H1 (cell line): Measurements from ENCODE around the gene JMJD1C. TPM values are rescaled to one million over a fixed set of nuclear protein-coding genes. Genes with fewer than 3 reads are reported as not detected.

Source experiments
- CTCF ChIA-PET: fragments of 300-600 bp; sonication (Branson Sonifier 250); formaldehyde crosslinking; loops from one replicate; lab custom pipeline; 2021; ENCODE audit not compliant: partially characterized antibody; lab: Charles Lee
- POLR2A ChIA-PET: fragments of 300-600 bp; sonication (Branson Sonifier 250); formaldehyde crosslinking; loops from one replicate; lab custom pipeline; 2021; ENCODE audit warnings: inconsistent platforms; ENCODE audit not compliant: partially characterized antibody; lab: Charles Lee
- DNase-seq, 2 experiments: peaks; one replicate each; pipeline versions ENCODE4 v3.0.0 to v3.0.0-alpha.2; 2010 to 2022; ENCODE audit warnings: low spot score in 2 of 2, low read depth in 1 of 2, mixed read lengths in 1 of 2
- FAIRE-seq: peaks from 2 replicates; lab custom pipeline; 2011; peaks lifted over from hg19 to GRCh38; lab: Jason Lieb, UNC
- H2AFZ ChIP-seq: 2 replicates; pipeline ENCODE4 v1.8.1; 2012; ENCODE audit warnings: low read length, inconsistent platforms
- H2AK5ac ChIP-seq: 2 replicates; pipeline ENCODE4 v1.6.1; 2013; ENCODE audit warnings: low read depth, low read length
- H2BK120ac ChIP-seq: replicated peaks from 2 replicates; pipeline ENCODE3; 2013; ENCODE audit warnings: low read depth, low read length, inconsistent platforms
- H2BK12ac ChIP-seq: 2 replicates; pipeline ENCODE4 v1.6.1; 2013; ENCODE audit warnings: low read depth, low read length
- H2BK15ac ChIP-seq: 2 replicates; pipeline ENCODE4 v1.6.1; 2013; ENCODE audit warnings: low read length
- H2BK20ac ChIP-seq: 2 replicates; pipeline ENCODE4 v1.6.1; 2013; ENCODE audit warnings: low read length
- H2BK5ac ChIP-seq: 2 replicates; pipeline ENCODE4 v1.6.1; 2013; ENCODE audit warnings: low read depth, low read length
- H3K14ac ChIP-seq: 2 replicates; pipeline ENCODE4 v1.6.1; 2013; ENCODE audit warnings: inconsistent platforms; ENCODE audit not compliant: insufficient read length
- H3K18ac ChIP-seq: 2 replicates; pipeline ENCODE4 v1.6.1; 2013; ENCODE audit warnings: low read length; ENCODE audit errors: extremely low read depth
- H3K23ac ChIP-seq: 2 replicates; pipeline ENCODE4 v1.6.1; 2013; ENCODE audit warnings: inconsistent platforms; ENCODE audit not compliant: insufficient read length
- H3K23me2 ChIP-seq: 2 replicates; pipeline ENCODE4 v1.6.1; 2013; ENCODE audit warnings: low read depth, low read length
- H3K27ac ChIP-seq: 2 replicates; pipeline ENCODE4 v1.6.1; 2011; ENCODE audit warnings: low read depth, low read length, inconsistent platforms
- H3K27me3 ChIP-seq, 4 experiments: replicated peaks in 1 of 4; 1 replicate in 1 of 4; 2 replicates in 3 of 4; pipeline versions ENCODE4 v1.6.1 to v1.8.1; 2011 to 2013; ENCODE audit warnings: low read length in 3 of 4, mild to moderate bottlenecking in 3 of 4, inconsistent platforms in 2 of 4, mixed read lengths in 2 of 4, moderate library complexity in 1 of 4; ENCODE audit not compliant: control insufficient read depth in 3 of 4, insufficient read depth in 3 of 4; ENCODE audit errors: extremely low read depth in 1 of 4
- H3K36me3 ChIP-seq, 4 experiments: 2 replicates each; pipeline versions ENCODE4 v1.6.1 to v1.8.1; 2011 to 2013; ENCODE audit warnings: mild to moderate bottlenecking in 4 of 4, low read length in 3 of 4, moderate library complexity in 2 of 4, control low read depth in 1 of 4, inconsistent platforms in 1 of 4; ENCODE audit not compliant: insufficient read depth in 4 of 4, control insufficient read depth in 2 of 4
- H3K4ac ChIP-seq: replicated peaks from 2 replicates; pipeline ENCODE3; 2013; ENCODE audit warnings: low read length, low read depth, mixed read lengths, inconsistent platforms; ENCODE audit not compliant: insufficient read length
- H3K4me1 ChIP-seq, 4 experiments: replicated peaks in 1 of 4; 1 replicate in 1 of 4; 2 replicates in 3 of 4; pipeline versions ENCODE4 v1.6.1 to v1.8.1; 2011 to 2013; ENCODE audit warnings: low read length in 3 of 4, inconsistent platforms in 2 of 4, mixed read lengths in 1 of 4; ENCODE audit not compliant: insufficient read depth in 4 of 4, control insufficient read depth in 3 of 4
- H3K4me2 ChIP-seq, 2 experiments: 2 replicates each; pipeline versions ENCODE4 v1.6.1 to v1.8.1; 2011 to 2013; ENCODE audit warnings: low read depth in 2 of 2, low read length in 2 of 2, control low read depth in 1 of 2, inconsistent platforms in 1 of 2, mild to moderate bottlenecking in 1 of 2; ENCODE audit not compliant: insufficient read depth in 1 of 2
- H3K4me3 ChIP-seq, 4 experiments: fragments of 200-600, 300-600 bp in 1 of 4; sonication (generic), shearing (Covaris generic), sonication (Bioruptor Twin) in 1 of 4; 2 replicates each; pipeline versions ENCODE4 v1.5.1 to v1.8.1; 2011 to 2016; ENCODE audit warnings: low read length in 4 of 4, low read depth in 3 of 4, control low read depth in 2 of 4, inconsistent platforms in 2 of 4, mild to moderate bottlenecking in 2 of 4, mixed read lengths in 1 of 4, moderate library complexity in 1 of 4; ENCODE audit not compliant: insufficient read depth in 2 of 4; ENCODE audit errors: extremely low read depth in 1 of 4
- H3K56ac ChIP-seq: replicated peaks from 2 replicates; pipeline ENCODE3; 2013; ENCODE audit warnings: low read depth, mild to moderate bottlenecking, mixed read lengths, low read length, inconsistent platforms; ENCODE audit not compliant: insufficient read length
- H3K79me1 ChIP-seq: 2 replicates; pipeline ENCODE4 v1.6.1; 2013; ENCODE audit warnings: low read depth, low read length, control low read depth
- H3K79me2 ChIP-seq, 2 experiments: 2 replicates each; pipeline versions ENCODE4 v1.6.1 to v1.8.1; 2012 to 2013; ENCODE audit warnings: low read length in 2 of 2, mild to moderate bottlenecking in 2 of 2, inconsistent platforms in 1 of 2; ENCODE audit not compliant: insufficient read depth in 2 of 2, control insufficient read depth in 1 of 2
- H3K9ac ChIP-seq, 4 experiments: replicated peaks in 1 of 4; 1 replicate in 1 of 4; 2 replicates in 3 of 4; pipeline versions ENCODE4 v1.6.1 to v1.8.1; 2011 to 2013; ENCODE audit warnings: low read depth in 3 of 4, low read length in 3 of 4, control low read depth in 2 of 4, mild to moderate bottlenecking in 2 of 4, moderate library complexity in 2 of 4, inconsistent platforms in 1 of 4; ENCODE audit errors: extremely low read depth in 1 of 4
- H3K9me3 ChIP-seq, 2 experiments: 2 replicates each; pipeline versions ENCODE4 v1.6.1 to v1.8.1; 2012 to 2013; ENCODE audit warnings: mild to moderate bottlenecking in 2 of 2, moderate library complexity in 2 of 2, control low read depth in 1 of 2, inconsistent platforms in 1 of 2, low read depth in 1 of 2, low read length in 1 of 2, mixed read lengths in 1 of 2; ENCODE audit not compliant: insufficient read depth in 2 of 2
- H4K20me1 ChIP-seq, 2 experiments: replicated peaks in 1 of 2; 2 replicates each; pipeline versions ENCODE3 to v1.8.1; 2011 to 2013; ENCODE audit warnings: inconsistent platforms in 2 of 2, low read length in 2 of 2, mild to moderate bottlenecking in 1 of 2; ENCODE audit not compliant: insufficient read depth in 2 of 2, control insufficient read depth in 1 of 2
- H4K5ac ChIP-seq: 2 replicates; pipeline ENCODE4 v1.6.1; 2013; ENCODE audit warnings: low read length, low read depth, mixed read lengths, inconsistent platforms; ENCODE audit not compliant: insufficient read length
- H4K8ac ChIP-seq: 2 replicates; pipeline ENCODE4 v1.8.0; 2013; ENCODE audit warnings: mild to moderate bottlenecking, moderate library complexity, low read length, inconsistent platforms; ENCODE audit not compliant: insufficient read depth; ENCODE audit errors: extremely low read depth
- H4K91ac ChIP-seq: replicated peaks from 2 replicates; pipeline ENCODE3; 2013; ENCODE audit warnings: low read length, mixed read lengths, inconsistent platforms; ENCODE audit not compliant: insufficient read length
- CREB1 ChIP-seq: IDR thresholded peaks from 2 replicates; pipeline ENCODE4 v1.6.1; 2012; ENCODE audit warnings: inconsistent platforms
- GTF2F1 ChIP-seq: IDR thresholded peaks from 2 replicates; pipeline ENCODE4 v1.6.1; 2012; ENCODE audit warnings: low read depth, low read length, improper control_type of control experiment, borderline replicate concordance
- HDAC2 ChIP-seq, 2 experiments: fragments of 300-600 bp in 1 of 2; sonication (generic) in 1 of 2; IDR thresholded peaks; 2 replicates each; pipeline ENCODE4 v1.6.1; 2011 to 2012; ENCODE audit warnings: low read depth in 2 of 2, low read length in 2 of 2, mild to moderate bottlenecking in 2 of 2, moderate library complexity in 2 of 2, borderline replicate concordance in 1 of 2, inconsistent platforms in 1 of 2
- TCF12 ChIP-seq: IDR thresholded peaks from 2 replicates; pipeline ENCODE4 v1.6.1; 2011; ENCODE audit warnings: low read depth, mild to moderate bottlenecking, low read length
- TEAD4 ChIP-seq: IDR thresholded peaks from 2 replicates; pipeline ENCODE4 v1.6.1; 2012; ENCODE audit warnings: low read depth, low read length, inconsistent platforms, mixed read lengths
- WGBS, 2 experiments: shearing (Covaris generic) in 1 of 2; methylation state at CpG; one replicate each; pipeline versions ENCODE4 v1.1.6 to v1.1.7; 2013 to 2015; ENCODE audit warnings: low lambda C conversion rate in 2 of 2, mixed read lengths in 2 of 2, inconsistent platforms in 1 of 2, low coverage in 1 of 2, missing lambda C conversion rate in 1 of 2; ENCODE audit not compliant: insufficient replicate concordance in 2 of 2, insufficient coverage in 1 of 2, insufficient read length in 1 of 2; ENCODE audit errors: extremely low coverage in 1 of 2, missing lambda C conversion rate in 1 of 2; 5-methylcytosine and 5-hydroxymethylcytosine counted together
- polyA plus RNA-seq, 7 experiments: library from polyadenylated mRNA; depleted of rRNA in 3 of 7; stranded (reverse) in 5 of 7; unstranded in 2 of 7; fragments of >200 nt in 5 of 7; fragments of 200-250 nt in 2 of 7; gene quantifications; 1 replicate in 5 of 7; 2 replicates in 1 of 7; 4 replicates in 1 of 7; pipeline versions ENCODE4 v1.2.1 to v1.2.3, GENCODE V29; 2011 to 2013; ENCODE audit warnings: missing spikeins in 2 of 7, mixed read lengths in 2 of 7
- total RNA-seq: library from RNA; stranded (reverse); fragmentation: NEBNext Ultra II Directional; extraction: Animal tissue kit (Norgen Biotek cat#: 25700); gene quantifications from 2 replicates; pipeline ENCODE4 v1.2.1, GENCODE V29; 2021

JMJD1C gene
- total and polyA plus RNA-seq, 2 of the 8 experiments (the other 6 are each of a cell fraction or from before 2014, with no cell fraction given): 54.5 to 210 TPM

GRCh38 chr10:63384001-63384400 is 81.8 kb downstream of the JMJD1C start:
- POLR2A ChIA-PET: no interaction called here
- H2BK20ac ChIP-seq: no peak overlapping the region
- H3K27me3 ChIP-seq: no peaks in the 10 kb centered on the region
- no peak for TF ChIP-seq GTF2F1
- no peak for TF ChIP-seq CREB1
- TF ChIP-seq TCF12: no peak
- TF ChIP-seq TEAD4: no peak
- TF ChIP-seq HDAC2 (IDR thresholded peaks at IDR 0.05; ENCODE audit: borderline replicate concordance in 1 of 2, low read depth in 2 of 2, low read length in 2 of 2): no peak

More at GRCh38 chr10:63384001-63384400, 81.8 kb downstream of the JMJD1C start:
- H3K9ac ChIP-seq: no peak overlapping the region
- no peak overlapping the region for H3K14ac ChIP-seq
- no peak overlapping the region for H2AFZ ChIP-seq
- FAIRE-seq: no peak
- H2BK5ac ChIP-seq: no peak overlapping the region
- H2BK120ac ChIP-seq: no peak overlapping the region
- 86% methylated on average over 1 of the region's 1 CpG; no CpG with 5 or more reads in 1 of the 2 experiments for WGBS, 2 experiments
- H3K27ac ChIP-seq: no peak overlapping the region
- no peak overlapping the region for H4K91ac ChIP-seq
- H3K4ac ChIP-seq: no peak overlapping the region
- no peak overlapping the region for H2AK5ac ChIP-seq
- H3K18ac ChIP-seq: no peak overlapping the region
- no peak overlapping the region for H3K4me2 ChIP-seq
- H3K9me3 ChIP-seq: no peaks in the 10 kb centered on the region
- H3K79me1 ChIP-seq: peaks cover 16% of the 10 kb centered on the region
- peaks cover 0 to 74% of the 10 kb centered on the region in 2 experiments; a peak in 3 of 4 replicates for H3K79me2 ChIP-seq
- no peak overlapping the region for H3K23ac ChIP-seq
- no peak overlapping the region for H3K56ac ChIP-seq
- no peaks in the 10 kb centered on the region for H3K23me2 ChIP-seq
- no peak overlapping the region for H4K5ac ChIP-seq
- H3K4me1 ChIP-seq: no peaks in the 10 kb centered on the region; a peak in 2 of 7 replicates
- peaks cover 0 to 11% (median 3%) of the 10 kb centered on the region in 4 experiments; a peak in 4 of 8 replicates for H3K36me3 ChIP-seq
- H4K20me1 ChIP-seq: peaks cover 0 to 8% of the 10 kb centered on the region in 2 experiments
- CTCF ChIA-PET: interaction anchor here (1.1 kb wide), 1 partner anchor 23 kb away, joined by 3 read pairs; no protein-coding TSS in a partner anchor
- DNase-seq: no peak
- H2BK15ac ChIP-seq: no peak overlapping the region
- H4K8ac ChIP-seq: no peak overlapping the region
- H3K4me3 ChIP-seq: no peak overlapping the region
- H2BK12ac ChIP-seq: no peak overlapping the region
